Naive B cell (primary cell): ENCODE data around the gene ANAPC10. TPM values are rescaled to one million over a fixed set of nuclear protein-coding genes. Genes with fewer than 3 reads are reported as not detected.

Source experiments
- ATAC-seq, 2 donors: fragments of 150-1000 bp; cut with Tn5 transposase; 2 replicates each; pipeline ENCODE4 v1.10.0; 2021; ENCODE audit warnings: low read depth in 2 of 2, mild to moderate bottlenecking in 2 of 2, moderate library complexity in 2 of 2
- DNase-seq: peaks from one replicate; pipeline ENCODE4 v3.0.0; 2022
- H3K27ac Mint-ChIP-seq, 6 donors: one replicate each; pipeline ENCODE4 v1.8.0; 2020 to 2022; ENCODE audit warnings: mild to moderate bottlenecking in 6 of 6, mixed read lengths in 6 of 6, moderate library complexity in 5 of 6, inconsistent platforms in 2 of 6
- H3K27me3 Mint-ChIP-seq, 3 donors: one replicate each; pipeline ENCODE4 v1.8.0; 2021 to 2022; ENCODE audit warnings: mixed read lengths in 3 of 3, mild to moderate bottlenecking in 1 of 3
- H3K36me3 Mint-ChIP-seq, 2 donors: one replicate each; pipeline ENCODE4 v1.8.0; 2020 to 2022; ENCODE audit warnings: mixed read lengths in 2 of 2, inconsistent platforms in 1 of 2, mild to moderate bottlenecking in 1 of 2
- H3K4me1 Mint-ChIP-seq, 3 donors: one replicate each; pipeline ENCODE4 v1.8.0; 2020 to 2022; ENCODE audit warnings: mixed read lengths in 3 of 3, inconsistent platforms in 1 of 3, mild to moderate bottlenecking in 1 of 3, moderate library complexity in 1 of 3
- H3K4me3 Mint-ChIP-seq, 8 donors: one replicate each; pipeline ENCODE4 v1.8.0; 2020 to 2022; ENCODE audit warnings: mild to moderate bottlenecking in 8 of 8, mixed read lengths in 8 of 8, moderate library complexity in 8 of 8, inconsistent platforms in 2 of 8
- H3K9me3 Mint-ChIP-seq, 7 donors: one replicate each; pipeline ENCODE4 v1.8.0; 2020 to 2022; ENCODE audit warnings: mixed read lengths in 7 of 7, mild to moderate bottlenecking in 5 of 7, inconsistent platforms in 2 of 7, moderate library complexity in 1 of 7
- polyA plus RNA-seq, 6 donors: library from polyadenylated mRNA; unstranded; fragments of 300-500 nt; fragmentation: Illumina TruSeq; gene quantifications; one replicate each; pipeline ENCODE4 v1.2.3, GENCODE V29; 2021; ENCODE audit warnings: low read depth in 6 of 6

The ANAPC10 gene
- polyA plus RNA-seq, 6 donors from 2014 or later, result 26.8 to 60.9 (median 41.2) TPM

DNA sequence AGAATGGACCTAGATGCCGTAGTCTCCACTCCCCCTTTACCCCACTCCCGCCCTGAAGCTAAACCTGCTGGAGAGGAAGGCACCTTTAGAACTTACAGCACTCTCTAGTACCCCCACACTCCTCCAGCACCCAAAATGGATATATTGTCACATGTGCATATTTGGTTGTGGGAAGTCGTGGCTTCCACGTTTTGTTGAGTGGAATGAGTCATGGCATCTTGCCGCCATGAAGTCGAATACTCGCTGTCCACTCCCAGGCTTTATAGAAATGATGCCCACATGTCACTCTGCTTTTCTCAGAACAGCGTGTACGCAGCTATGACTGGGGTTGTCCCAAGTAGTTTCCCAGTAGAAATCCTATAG, 660 bp upstream of the ANAPC10 start:
- peaks cover 28 to 47% (median 29%) of the 10 kb centered on the region in 3 donors for H3K4me1 Mint-ChIP-seq
- peaks cover 9 to 20% of the 10 kb centered on the region in 2 donors for H3K36me3 Mint-ChIP-seq
- H3K4me3 Mint-ChIP-seq, result peak overlapping the region; percentile 90 to 99 (median 97)
- no peaks in the 10 kb centered on the region for H3K27me3 Mint-ChIP-seq
- ATAC-seq, result no peak
- DNase-seq, result no peak
- peak overlapping the region; percentile 94 to 100 (median 98) for H3K27ac Mint-ChIP-seq
- H3K9me3 Mint-ChIP-seq, result peaks cover 0 to 7% (median under 1%) of the 10 kb centered on the region in 7 donors

DNA sequence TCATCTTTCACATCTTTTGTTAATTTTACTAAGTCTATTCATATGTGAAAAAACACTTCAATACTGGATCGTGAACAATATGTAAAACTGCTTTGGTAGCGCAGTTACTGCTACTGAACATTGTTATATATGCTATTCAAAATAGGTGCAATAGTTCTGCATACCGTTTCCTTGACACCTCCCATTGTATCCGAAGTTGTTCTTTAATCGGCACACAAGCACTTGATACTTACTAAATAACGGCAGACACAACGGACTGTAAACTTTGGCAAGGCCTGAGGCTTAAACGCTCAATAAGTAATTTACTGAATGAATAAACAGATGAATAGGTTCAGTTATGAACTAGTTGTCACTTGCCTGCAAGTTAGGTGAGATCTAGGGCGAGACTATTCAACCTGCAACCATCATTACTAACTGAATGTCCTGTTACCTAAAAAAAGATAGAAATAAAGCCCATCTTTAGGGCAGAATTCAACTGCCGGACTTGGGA, 620 bp downstream of the ANAPC10 start:
- H3K36me3 Mint-ChIP-seq, result peaks cover 15 to 25% of the 10 kb centered on the region in 2 donors
- peak overlapping the region; percentile 90 to 99 (median 97) for H3K4me3 Mint-ChIP-seq
- peaks cover 28 to 44% (median 29%) of the 10 kb centered on the region in 3 donors for H3K4me1 Mint-ChIP-seq
- H3K9me3 Mint-ChIP-seq, result peaks cover 0 to 13% (median 5%) of the 10 kb centered on the region in 7 donors
- peak overlapping the region; percentile 94 to 100 (median 98) for H3K27ac Mint-ChIP-seq
- H3K27me3 Mint-ChIP-seq, result no peaks in the 10 kb centered on the region
- ATAC-seq, result no peak
- no peak for DNase-seq

DNA sequence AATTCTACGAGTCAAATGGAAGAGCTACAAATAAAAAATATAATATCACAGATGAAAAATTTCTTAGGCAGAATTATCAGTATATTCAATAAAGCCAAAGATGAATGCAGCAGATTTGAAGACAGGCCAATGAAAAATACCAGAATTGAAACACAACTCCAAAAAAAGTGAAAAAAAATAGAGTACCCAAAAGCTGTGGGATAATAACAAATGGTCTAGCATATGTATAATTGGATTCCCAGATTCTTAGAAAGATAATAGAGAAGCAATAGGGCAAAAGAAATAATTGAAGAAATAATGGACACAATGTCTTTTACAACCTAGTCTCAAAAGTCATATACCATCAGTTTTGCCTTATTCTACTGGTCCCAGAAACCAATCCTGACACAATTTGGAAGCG, 4.4 kb downstream of the ANAPC10 start:
- Mint-ChIP-seq H3K4me1 (peaks cover 25 to 31% (median 25%) of the 10 kb centered on the region in 3 donors), H3K27me3 (no peaks in the 10 kb centered on the region), H3K36me3 (peaks cover 26 to 37% of the 10 kb centered on the region in 2 donors), H3K27ac (peak overlapping the region in 1 of 6 donors; percentile 45), H3K4me3 (no peak overlapping the region), H3K9me3 (peaks cover 0 to 13% (median 5%) of the 10 kb centered on the region in 7 donors)
- ATAC-seq (no peak), DNase-seq (no peak)

DNA sequence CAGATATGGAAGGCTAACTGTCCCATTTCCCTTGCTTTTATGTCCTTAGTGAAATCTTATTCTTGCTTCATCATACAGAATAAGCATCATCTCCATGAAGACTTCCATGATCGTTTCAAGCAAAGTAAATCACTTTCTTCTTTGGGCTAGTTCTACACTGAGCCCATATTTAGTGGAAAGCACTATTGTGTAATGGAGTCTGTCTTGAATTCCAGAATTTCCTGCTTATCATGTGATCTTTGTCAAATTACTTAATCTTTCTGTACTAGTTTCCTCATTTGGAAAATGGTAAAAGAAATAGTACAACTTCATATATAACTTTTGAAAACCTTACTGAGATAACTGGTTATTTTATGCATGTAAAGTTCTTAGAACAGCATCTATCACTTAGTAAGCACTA, 7.6 kb downstream of the ANAPC10 start:
- ATAC-seq, result no peak
- Mint-ChIP-seq H3K27me3 (no peaks in the 10 kb centered on the region), H3K4me1 (peaks cover 22 to 33% (median 27%) of the 10 kb centered on the region in 3 donors), H3K27ac (no peak overlapping the region), H3K9me3 (peaks cover 0 to 13% (median 5%) of the 10 kb centered on the region in 7 donors), H3K4me3 (no peak overlapping the region), H3K36me3 (peaks cover 34 to 45% of the 10 kb centered on the region in 2 donors)
- no peak for DNase-seq

DNA sequence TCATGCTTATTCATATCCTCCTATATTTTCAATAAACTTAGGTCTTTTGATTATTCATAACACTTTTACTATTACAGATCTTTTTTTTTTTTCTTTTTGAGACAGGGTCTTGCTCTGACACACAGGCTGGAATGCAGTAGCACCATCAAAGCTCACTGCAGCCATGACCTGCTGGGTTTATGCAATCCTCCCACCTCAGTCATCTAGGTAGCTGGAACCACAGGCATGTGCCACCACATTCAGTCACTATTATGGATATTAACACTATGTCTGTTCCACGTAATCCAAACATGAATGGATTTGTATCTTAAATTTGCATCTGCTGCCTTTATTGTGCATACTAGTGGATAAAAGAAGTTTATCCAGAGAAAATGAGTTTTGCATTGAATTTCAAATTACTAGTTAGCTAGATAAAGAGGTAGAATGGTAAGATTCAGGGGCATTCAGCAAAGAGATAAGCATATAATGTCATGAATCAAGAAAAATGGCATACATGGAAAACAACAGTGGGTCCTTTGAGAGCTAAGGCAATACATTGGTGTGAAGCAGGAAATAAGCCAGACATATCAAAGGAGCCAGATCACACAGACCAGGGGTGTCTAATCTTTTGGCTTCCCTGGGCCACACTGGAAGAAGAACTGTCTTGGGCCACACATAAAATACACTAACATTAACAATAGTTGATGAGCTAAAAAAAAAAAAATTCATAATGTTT, 13.9 kb downstream of the ANAPC10 start:
- DNase-seq (no peak), ATAC-seq (no peak)
- H3K4me3 Mint-ChIP-seq, result no peak overlapping the region
- H3K36me3 Mint-ChIP-seq, result peaks cover 14 to 21% of the 10 kb centered on the region in 2 donors
- peaks cover 13 to 20% (median 13%) of the 10 kb centered on the region in 3 donors for H3K4me1 Mint-ChIP-seq
- H3K27ac Mint-ChIP-seq, result no peak overlapping the region
- peaks cover 0 to 2% (median 0%) of the 10 kb centered on the region in 7 donors for H3K9me3 Mint-ChIP-seq
- no peaks in the 10 kb centered on the region for H3K27me3 Mint-ChIP-seq

DNA sequence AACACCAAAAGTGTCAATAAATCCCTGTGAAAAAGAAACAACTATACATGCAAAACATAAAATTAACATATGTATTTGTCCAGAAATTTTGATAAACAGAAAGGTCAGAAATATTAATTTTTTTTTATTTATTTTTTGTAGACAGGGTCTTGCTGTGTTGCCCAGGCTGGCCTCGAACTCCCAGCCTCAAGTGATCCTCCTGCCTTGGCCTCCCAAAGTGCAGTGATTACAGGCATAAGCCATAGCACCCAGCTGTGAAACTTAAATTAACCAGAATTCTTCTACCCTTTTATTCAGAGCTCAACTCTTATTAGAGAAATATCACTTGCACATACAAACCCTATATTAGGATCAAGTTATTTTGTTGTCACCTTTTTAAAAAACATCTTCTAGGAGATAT, 16.2 kb downstream of the ANAPC10 start:
- Mint-ChIP-seq H3K9me3 (peaks cover 0 to 12% (median 0%) of the 10 kb centered on the region in 7 donors), H3K4me3 (no peak overlapping the region), H3K36me3 (peaks cover 21 to 32% of the 10 kb centered on the region in 2 donors), H3K4me1 (peaks cover 3 to 24% (median 14%) of the 10 kb centered on the region in 3 donors), H3K27ac (no peak overlapping the region), H3K27me3 (no peaks in the 10 kb centered on the region)
- no peak for ATAC-seq
- DNase-seq, result no peak

DNA sequence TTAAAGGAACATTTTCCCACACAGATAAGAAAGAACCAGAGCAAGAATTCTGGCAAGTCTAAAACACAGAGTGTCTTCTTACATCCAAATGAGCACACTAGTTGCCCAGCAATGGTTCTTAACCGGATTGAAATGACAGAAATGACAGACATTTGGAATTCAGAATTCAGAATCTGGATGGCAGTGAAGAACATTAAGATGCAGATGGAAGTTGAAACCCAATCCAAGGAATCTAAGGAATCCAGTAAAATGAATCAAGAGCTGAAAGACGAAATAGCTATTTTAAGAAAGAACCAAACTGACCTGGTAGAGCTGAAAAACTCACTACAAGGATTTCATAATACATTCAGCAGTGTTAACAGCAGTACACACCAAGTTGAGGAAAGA, 21.5 kb downstream of the ANAPC10 start:
- ATAC-seq (no peak), DNase-seq (no peak)
- Mint-ChIP-seq H3K27me3 (no peaks in the 10 kb centered on the region), H3K9me3 (peaks cover 0 to 12% (median 2%) of the 10 kb centered on the region in 7 donors), H3K4me3 (no peak overlapping the region), H3K36me3 (peaks cover 28 to 33% of the 10 kb centered on the region in 2 donors), H3K27ac (peak overlapping the region in 1 of 6 donors; percentile 58), H3K4me1 (peaks cover 9 to 23% (median 14%) of the 10 kb centered on the region in 3 donors)

DNA sequence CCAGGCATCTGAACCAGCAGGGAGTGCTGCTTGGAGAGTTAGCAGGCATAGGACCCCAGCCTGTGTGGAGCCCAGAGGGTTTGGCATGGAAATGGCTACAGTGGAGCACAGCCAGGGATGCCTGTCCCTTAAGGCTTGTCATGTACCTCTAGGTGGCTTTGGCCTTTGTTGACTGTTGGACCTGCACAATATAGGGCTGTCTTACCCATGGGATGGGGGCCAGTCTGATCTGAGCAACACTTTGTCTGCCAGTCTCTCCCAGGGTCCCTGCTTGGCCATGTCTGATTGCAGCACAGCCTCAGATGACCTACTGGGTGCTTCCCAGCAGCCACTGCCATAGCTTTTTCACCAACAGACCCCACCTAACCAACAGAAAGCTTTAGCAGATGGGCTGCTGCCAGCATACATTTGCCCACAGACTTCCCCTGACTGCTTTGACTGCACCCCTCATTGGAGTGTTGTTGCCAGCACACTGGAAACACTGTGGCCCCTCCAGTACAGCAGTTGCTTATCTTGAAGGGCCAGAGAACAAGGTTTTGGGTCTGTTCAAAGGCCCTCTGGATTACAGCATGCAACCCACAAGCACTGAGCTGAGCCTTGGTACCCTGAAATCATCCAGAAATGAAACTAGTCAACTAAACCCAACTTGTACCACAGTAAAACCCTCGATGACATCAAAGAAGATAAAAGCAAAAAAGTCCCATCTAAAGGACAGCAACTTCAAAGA, 22.1 kb downstream of the ANAPC10 start:
- peaks cover 9 to 24% (median 14%) of the 10 kb centered on the region in 3 donors for H3K4me1 Mint-ChIP-seq
- ATAC-seq (no peak), DNase-seq (no peak)
- H3K4me3 Mint-ChIP-seq, result no peak overlapping the region
- peaks cover 28 to 33% of the 10 kb centered on the region in 2 donors for H3K36me3 Mint-ChIP-seq
- H3K27ac Mint-ChIP-seq, result no peak overlapping the region
- H3K9me3 Mint-ChIP-seq, result peaks cover 0 to 12% (median 2%) of the 10 kb centered on the region in 7 donors
- H3K27me3 Mint-ChIP-seq, result no peaks in the 10 kb centered on the region

DNA sequence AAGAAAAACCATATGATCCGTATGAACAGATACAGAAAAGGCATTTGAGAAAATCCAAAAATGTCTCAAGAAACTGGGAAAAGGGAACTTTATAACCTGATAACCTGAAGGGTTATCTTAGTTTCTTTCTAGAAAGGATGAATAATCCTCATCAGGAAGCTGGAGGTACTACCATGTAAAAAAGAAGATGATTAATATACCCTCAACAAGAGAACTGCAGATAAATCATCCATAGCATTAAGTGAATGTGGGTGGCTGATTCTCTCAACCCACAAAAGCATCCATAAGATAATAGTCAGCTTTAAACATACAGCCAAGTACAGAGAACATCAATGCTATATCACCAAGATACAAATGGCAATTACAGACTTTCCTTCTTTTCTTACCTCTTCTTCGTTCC, 26.4 kb downstream of the ANAPC10 start:
- no peaks in the 10 kb centered on the region for H3K27me3 Mint-ChIP-seq
- ATAC-seq, result no peak
- H3K9me3 Mint-ChIP-seq, result peaks cover 0 to under 1% (median 0%) of the 10 kb centered on the region in 7 donors
- H3K27ac Mint-ChIP-seq, result peak overlapping the region in 1 of 6 donors; percentile 57
- peaks cover 0 to 14% (median 7%) of the 10 kb centered on the region in 3 donors for H3K4me1 Mint-ChIP-seq
- DNase-seq, result no peak
- peaks cover 5 to 6% of the 10 kb centered on the region in 2 donors for H3K36me3 Mint-ChIP-seq
- H3K4me3 Mint-ChIP-seq, result no peak overlapping the region

DNA sequence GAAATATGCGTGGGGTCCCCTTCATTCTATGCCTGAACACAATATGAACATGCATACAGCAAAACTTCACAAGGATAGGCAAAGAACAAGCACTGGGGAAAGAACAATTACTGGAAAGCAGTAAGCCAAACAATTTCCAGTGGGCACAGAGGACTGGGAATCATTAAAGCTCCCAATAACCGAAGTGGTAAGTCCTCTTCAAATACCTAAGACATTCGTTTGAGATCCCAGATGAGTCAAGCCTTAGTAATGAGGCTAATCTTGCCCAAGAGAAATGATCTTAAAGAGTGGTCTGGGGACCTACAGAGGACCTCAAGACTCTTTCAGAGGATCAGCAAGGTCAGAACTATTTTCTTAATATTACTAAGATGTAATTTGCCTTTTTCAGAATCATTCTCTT, 28.6 kb downstream of the ANAPC10 start:
- Mint-ChIP-seq H3K36me3 (no peaks in the 10 kb centered on the region), H3K27me3 (no peaks in the 10 kb centered on the region), H3K27ac (no peak overlapping the region)

DNA sequence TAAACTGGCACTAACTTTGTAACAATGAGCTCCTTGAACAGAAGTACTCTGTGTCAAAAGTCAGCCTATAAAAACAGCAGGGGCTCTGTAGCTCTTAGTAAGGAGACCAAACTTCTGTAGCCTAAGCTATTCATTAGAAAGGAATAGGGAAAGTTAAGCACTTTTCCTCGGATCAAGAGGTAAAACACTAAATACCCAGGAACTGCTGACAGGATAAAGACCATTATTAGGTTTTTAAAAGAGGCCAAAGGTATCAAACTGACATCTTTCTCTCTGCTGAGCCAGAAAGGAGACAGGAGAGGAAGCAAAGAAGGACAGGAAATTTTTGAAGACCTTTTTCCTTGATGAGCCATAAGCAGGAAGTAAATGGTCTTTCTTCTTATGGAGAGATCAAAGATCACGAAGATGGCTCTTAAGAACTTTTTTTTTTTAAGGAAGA, 31.9 kb downstream of the ANAPC10 start:
- no peaks in the 10 kb centered on the region for H3K9me3 Mint-ChIP-seq
- ATAC-seq, result no peak
- no peaks in the 10 kb centered on the region for H3K27me3 Mint-ChIP-seq
- DNase-seq, result no peak
- H3K4me3 Mint-ChIP-seq, result no peak overlapping the region
- peaks cover 0 to 9% (median 0%) of the 10 kb centered on the region in 3 donors for H3K4me1 Mint-ChIP-seq
- peak overlapping the region in 1 of 6 donors; percentile 5 for H3K27ac Mint-ChIP-seq
- H3K36me3 Mint-ChIP-seq, result no peaks in the 10 kb centered on the region

More for the DNA sequence above, 28.6 kb downstream of the ANAPC10 start:
- Mint-ChIP-seq H3K4me1 (peaks cover 0 to 14% (median 0%) of the 10 kb centered on the region in 3 donors), H3K4me3 (no peak overlapping the region), H3K9me3 (no peaks in the 10 kb centered on the region)
- DNase-seq (no peak), ATAC-seq (no peak)

DNA sequence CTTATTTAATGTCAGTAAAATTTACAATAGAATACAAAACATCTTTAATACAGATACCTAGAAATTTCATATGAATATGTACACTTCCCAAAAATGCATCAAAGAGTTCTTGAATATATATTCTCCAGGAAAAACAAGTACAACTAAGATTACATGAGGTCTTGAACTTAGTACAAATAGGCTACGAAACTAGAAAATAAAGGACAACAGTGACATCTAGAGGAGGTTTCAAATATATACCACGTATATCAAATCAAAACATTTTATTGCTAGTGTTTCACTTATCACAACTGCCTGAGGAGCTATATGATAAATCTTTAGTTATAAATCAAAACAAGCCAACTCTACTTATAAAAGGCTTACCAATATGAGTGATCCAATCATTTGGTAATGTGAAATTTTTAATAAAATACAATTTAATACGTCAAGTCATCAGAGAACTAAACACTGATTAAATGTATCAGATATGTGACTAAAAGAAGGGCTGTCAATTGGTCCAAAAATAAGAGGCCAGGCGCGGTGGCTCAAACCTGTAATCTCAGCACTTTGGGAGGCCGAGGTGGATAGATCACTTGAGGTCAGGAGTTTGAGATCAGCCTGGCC, 36.6 kb downstream of the ANAPC10 start:
- peak overlapping the region in 3 of 6 donors; percentile 30 to 49 (median 33) for H3K27ac Mint-ChIP-seq
- DNase-seq (peak; percentile 16), ATAC-seq (peak in 1 of 2 donors; percentile 57)
- no peaks in the 10 kb centered on the region for H3K27me3 Mint-ChIP-seq
- H3K4me3 Mint-ChIP-seq, result no peak overlapping the region
- no peaks in the 10 kb centered on the region for H3K9me3 Mint-ChIP-seq
- no peaks in the 10 kb centered on the region for H3K36me3 Mint-ChIP-seq
- peaks cover 0 to 6% (median 5%) of the 10 kb centered on the region in 3 donors for H3K4me1 Mint-ChIP-seq

DNA sequence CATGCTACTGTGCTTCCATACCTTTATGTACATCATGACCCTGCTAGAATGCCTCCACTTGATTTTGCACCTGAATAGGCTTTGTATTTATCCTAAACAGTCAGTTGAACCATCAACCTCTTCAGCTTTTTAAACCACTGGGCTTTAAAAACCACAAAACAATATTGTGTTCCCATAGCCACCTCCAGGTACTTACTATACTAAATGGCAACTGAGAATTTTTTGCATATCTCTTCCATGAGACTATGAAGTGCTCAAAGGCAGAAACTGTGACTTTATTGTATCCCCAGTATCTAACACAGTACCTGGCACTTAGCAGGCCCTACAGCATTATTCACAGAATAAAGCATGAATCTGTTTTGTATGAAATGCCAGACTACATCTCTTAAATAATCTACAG, 39.7 kb downstream of the ANAPC10 start:
- DNase-seq (no peak), ATAC-seq (no peak)
- H3K27ac Mint-ChIP-seq, result peak overlapping the region in 2 of 6 donors; percentile 33 to 49
- H3K27me3 Mint-ChIP-seq, result no peaks in the 10 kb centered on the region
- H3K9me3 Mint-ChIP-seq, result no peaks in the 10 kb centered on the region
- peaks cover 0 to 8% of the 10 kb centered on the region in 2 donors for H3K36me3 Mint-ChIP-seq
- H3K4me3 Mint-ChIP-seq, result no peak overlapping the region
- peaks cover 1 to 6% (median 5%) of the 10 kb centered on the region in 3 donors for H3K4me1 Mint-ChIP-seq
